Lower lobe of right lung (tissue), 2 donors: Measurements from ENCODE around the gene SCOC. TPM values are rescaled to one million over a fixed set of nuclear protein-coding genes. Genes with fewer than 3 reads are reported as not detected.

Experiments
- ATAC-seq, 2 donors: fragments of 200-7000 bp; cut with Tn5 transposase; one replicate each; pipeline ENCODE4 v1.9.1; 2020 to 2022; ENCODE audit warnings: mild to moderate bottlenecking in 2 of 2, moderate library complexity in 2 of 2
- DNase-seq: peaks from one replicate; pipeline ENCODE4 v3.0.0-alpha.2; 2020
- H3K27ac ChIP-seq: fragments of 200-600 bp; one replicate; pipeline ENCODE4 v1.8.0; 2022
- H3K27me3 ChIP-seq: fragments of 200-600 bp; one replicate; pipeline ENCODE4 v1.8.0; 2022; ENCODE audit warnings: low read depth
- H3K36me3 ChIP-seq: fragments of 200-600 bp; one replicate; pipeline ENCODE4 v1.8.0; 2022; ENCODE audit warnings: mild to moderate bottlenecking
- H3K4me1 ChIP-seq: fragments of 200-600 bp; one replicate; pipeline ENCODE4 v1.8.0; 2022
- H3K4me3 ChIP-seq: fragments of 200-600 bp; one replicate; pipeline ENCODE4 v1.8.0; 2022; ENCODE audit warnings: mild to moderate bottlenecking
- H3K9me3 ChIP-seq: fragments of 200-600 bp; one replicate; pipeline ENCODE4 v1.8.0; 2022
- intact Hi-C: fragments of 100-400 bp; cut with DNase I; formaldehyde crosslinking; loops from one replicate; pipeline ENCODE4 v1.11.0; 2022
- total RNA-seq: library from RNA; stranded (reverse); fragmentation: NEBNext Ultra II Directional; extraction: Animal tissue kit (Norgen Biotek cat#: 25700); gene quantifications from one replicate; pipeline ENCODE4 v1.2.1, GENCODE V29; 2021
- TF ChIP-seq, protein P1 (sequence below): fragments of 200-600 bp; IDR thresholded peaks from one replicate; pipeline ENCODE4 v1.8.0; 2022; ENCODE audit warnings: antibody characterized with exemption, mild to moderate bottlenecking
- donor health status: DM: no; HTN: yes; CAD: no; lungs with severe emphysema.

Gene SCOC
- total RNA-seq, 1 donor from 2014 or later = 38.4 TPM

DNA sequence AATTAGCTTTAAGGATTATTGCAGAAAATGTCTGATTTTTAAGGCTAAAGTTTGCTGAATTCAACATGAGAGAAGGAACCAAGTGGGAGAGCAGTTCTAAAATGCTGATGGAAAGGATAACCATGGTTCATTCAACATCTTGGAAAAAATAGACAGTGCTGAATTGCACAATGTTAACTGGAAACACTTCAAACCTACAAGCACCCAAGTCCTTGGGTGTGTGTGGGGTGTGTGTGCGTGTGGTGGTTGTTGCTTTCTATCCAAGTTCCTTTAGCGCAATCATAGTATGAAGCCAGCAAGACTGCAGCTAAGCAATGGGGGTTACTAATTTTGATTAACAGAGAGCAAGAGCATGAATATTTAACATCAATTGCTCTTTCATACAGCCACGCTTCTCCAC, 29.3 kb upstream of the SCOC start:
- intact Hi-C loops = no loop called here
- H3K27ac ChIP-seq = no peak overlapping the region
- H3K36me3 ChIP-seq = no peaks in the 10 kb centered on the region
- H3K4me1 ChIP-seq = peaks cover 7% of the 10 kb centered on the region
- peak; percentile 34 to 42 for ATAC-seq
- no peaks in the 10 kb centered on the region for H3K9me3 ChIP-seq
- no peak overlapping the region for H3K4me3 ChIP-seq
- no peaks in the 10 kb centered on the region for H3K27me3 ChIP-seq
- no peak for DNase-seq
- TF ChIP-seq, protein P1, sequence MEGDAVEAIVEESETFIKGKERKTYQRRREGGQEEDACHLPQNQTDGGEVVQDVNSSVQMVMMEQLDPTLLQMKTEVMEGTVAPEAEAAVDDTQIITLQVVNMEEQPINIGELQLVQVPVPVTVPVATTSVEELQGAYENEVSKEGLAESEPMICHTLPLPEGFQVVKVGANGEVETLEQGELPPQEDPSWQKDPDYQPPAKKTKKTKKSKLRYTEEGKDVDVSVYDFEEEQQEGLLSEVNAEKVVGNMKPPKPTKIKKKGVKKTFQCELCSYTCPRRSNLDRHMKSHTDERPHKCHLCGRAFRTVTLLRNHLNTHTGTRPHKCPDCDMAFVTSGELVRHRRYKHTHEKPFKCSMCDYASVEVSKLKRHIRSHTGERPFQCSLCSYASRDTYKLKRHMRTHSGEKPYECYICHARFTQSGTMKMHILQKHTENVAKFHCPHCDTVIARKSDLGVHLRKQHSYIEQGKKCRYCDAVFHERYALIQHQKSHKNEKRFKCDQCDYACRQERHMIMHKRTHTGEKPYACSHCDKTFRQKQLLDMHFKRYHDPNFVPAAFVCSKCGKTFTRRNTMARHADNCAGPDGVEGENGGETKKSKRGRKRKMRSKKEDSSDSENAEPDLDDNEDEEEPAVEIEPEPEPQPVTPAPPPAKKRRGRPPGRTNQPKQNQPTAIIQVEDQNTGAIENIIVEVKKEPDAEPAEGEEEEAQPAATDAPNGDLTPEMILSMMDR = no peak

DNA sequence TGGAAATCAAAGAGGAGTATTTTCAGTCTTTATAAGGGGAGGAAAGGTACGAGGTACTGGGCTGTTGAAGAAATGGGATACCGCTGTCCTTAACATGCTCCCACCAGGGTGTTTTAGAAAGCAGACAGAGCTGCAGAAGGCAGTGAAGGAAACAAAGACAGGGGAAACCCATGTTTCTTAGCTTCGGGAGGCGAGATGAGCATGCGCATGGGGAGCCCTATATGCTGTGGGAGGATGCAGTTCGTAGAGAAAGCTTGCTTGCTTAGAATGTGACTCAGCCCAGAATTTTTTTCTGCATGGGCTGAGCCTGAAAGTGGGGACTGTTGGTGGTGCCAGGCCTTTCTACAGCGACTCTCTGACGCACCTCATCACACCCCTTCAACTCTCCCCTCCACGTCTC, 28.8 kb upstream of the SCOC start:
- Histone ChIP-seq H3K27ac (no peak overlapping the region), H3K27me3 (no peaks in the 10 kb centered on the region), H3K36me3 (no peaks in the 10 kb centered on the region), H3K9me3 (no peaks in the 10 kb centered on the region), H3K4me3 (no peak overlapping the region), H3K4me1 (peaks cover 7% of the 10 kb centered on the region)
- ATAC-seq (no peak), DNase-seq (no peak)
- TF ChIP-seq, protein P1 = no peak
- intact Hi-C loops = no loop called here

DNA sequence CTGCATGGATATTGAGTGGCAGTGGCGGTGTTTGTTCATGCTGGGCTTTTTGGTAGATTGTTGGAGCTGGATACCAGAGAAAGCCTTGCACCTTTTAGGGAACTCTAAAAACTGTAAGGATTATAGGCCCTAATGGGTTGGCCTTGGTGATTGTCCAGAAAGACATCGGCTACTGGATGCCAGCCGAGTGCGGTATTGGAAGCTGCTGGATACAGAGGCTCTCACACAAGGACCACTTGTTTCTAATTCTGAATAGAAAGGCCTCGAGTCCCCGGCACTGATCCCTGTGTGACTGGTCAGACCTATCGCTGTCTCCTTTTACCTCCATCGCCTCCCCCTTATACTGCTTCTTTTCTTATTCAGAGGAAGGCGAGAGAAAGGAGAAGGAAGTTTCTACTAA, 27.3 kb upstream of the SCOC start:
- DNase-seq (no peak), ATAC-seq (no peak)
- Histone ChIP-seq H3K27me3 (no peaks in the 10 kb centered on the region), H3K4me1 (peaks cover 7% of the 10 kb centered on the region), H3K9me3 (no peaks in the 10 kb centered on the region), H3K4me3 (no peak overlapping the region), H3K36me3 (no peaks in the 10 kb centered on the region), H3K27ac (no peak overlapping the region)
- intact Hi-C loops = no loop called here
- TF ChIP-seq, protein P1 = no peak

DNA sequence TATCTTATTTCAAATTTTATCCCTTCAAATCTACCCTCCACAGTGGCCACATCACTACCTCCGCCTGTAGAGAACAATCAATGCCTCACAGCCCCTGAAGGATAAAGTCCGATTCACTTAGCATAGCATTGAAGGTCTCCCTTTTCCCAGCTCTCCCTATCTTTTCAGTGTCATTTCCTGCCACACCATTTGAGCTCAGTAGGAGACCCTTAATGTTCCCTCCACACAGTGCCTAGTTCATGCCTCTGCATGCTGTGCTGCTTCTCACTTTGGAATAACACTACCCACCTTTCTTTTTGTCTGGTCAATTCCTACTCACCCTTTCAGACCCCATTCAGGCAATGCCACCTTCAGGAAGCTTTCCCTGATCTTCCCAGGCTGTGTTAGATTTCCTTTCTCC, 23.6 kb upstream of the SCOC start:
- no peak overlapping the region for H3K27ac ChIP-seq
- H3K27me3 ChIP-seq = no peaks in the 10 kb centered on the region
- TF ChIP-seq, protein P1 = no peak
- H3K9me3 ChIP-seq = no peaks in the 10 kb centered on the region
- no peaks in the 10 kb centered on the region for H3K36me3 ChIP-seq
- intact Hi-C loops = no loop called here
- H3K4me1 ChIP-seq = no peaks in the 10 kb centered on the region
- DNase-seq (no peak), ATAC-seq (no peak)
- no peak overlapping the region for H3K4me3 ChIP-seq

DNA sequence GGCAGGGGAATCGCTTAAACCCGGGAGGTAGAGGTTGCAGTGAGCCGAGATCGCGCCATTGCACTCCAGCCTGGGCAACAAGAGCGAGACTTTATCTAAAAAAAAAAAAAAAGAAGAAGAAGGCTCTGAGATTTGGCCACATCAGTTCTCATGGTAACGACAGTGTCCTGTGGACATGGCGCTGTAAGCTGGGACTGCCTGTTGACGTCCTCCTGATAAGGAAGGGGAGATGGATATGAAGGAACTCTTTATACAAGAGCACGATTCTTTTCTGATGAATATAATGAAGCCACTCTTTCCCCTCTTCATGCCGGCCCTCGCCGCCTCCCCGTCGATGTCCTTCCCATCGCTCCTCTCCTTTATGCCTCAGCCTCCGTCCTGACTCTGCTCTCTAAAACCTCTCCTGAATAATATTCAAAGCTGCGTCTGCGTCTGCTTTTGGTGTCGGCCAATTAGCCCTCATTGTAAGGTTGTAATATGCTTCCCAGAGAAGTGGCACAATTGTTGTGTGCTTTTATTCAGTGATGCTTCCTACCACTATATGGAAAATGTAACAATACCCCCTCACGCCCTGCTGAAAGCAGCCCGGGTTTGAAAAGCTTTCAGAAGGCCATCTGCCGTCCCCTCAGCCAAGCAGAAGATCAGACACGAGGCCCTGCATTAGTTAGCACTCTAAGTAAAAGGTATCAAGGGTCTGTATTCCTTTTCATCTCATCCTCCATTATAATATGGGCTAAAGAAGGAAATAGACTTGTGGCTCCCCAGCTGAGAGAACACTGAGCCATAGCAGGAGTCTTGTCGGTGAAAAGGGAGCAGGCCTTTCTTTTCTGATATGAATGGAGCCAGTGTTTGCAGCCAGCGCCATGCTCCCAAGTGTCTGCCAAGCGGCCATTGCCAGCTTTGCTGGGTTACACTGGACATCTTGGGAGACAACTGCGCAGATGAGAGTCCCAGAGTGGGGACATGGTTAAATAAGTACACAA, 22.1 kb upstream of the SCOC start:
- Histone ChIP-seq H3K4me3 (no peak overlapping the region), H3K36me3 (no peaks in the 10 kb centered on the region), H3K27me3 (no peaks in the 10 kb centered on the region), H3K9me3 (no peaks in the 10 kb centered on the region), H3K4me1 (no peaks in the 10 kb centered on the region), H3K27ac (no peak overlapping the region)
- intact Hi-C loops = no loop called here
- DNase-seq (no peak), ATAC-seq (no peak)
- TF ChIP-seq, protein P1 = no peak
